CD4-positive, alpha-beta T cell (primary cell): Measurements from ENCODE around the gene ATP8A2. TPM values are rescaled to one million over a fixed set of nuclear protein-coding genes. Genes with fewer than 3 reads are reported as not detected.
"Not testable (repeated sequence)": the region's sequence is repeated elsewhere in the genome, so short reads cannot be mapped to it uniquely, and the experiment has no call there.

Experiments
- ATAC-seq: fragments of 200-7000 bp; cut with Tn5 transposase; one replicate; pipeline ENCODE4 v1.10.0; 2022; ENCODE audit warnings: mild to moderate bottlenecking; ENCODE audit not compliant: poor library complexity
- CTCF ChIA-PET: fragments of 350-600 bp; sonication (Branson Sonifier 250); formaldehyde crosslinking; loops from one replicate; lab custom pipeline; 2021; ENCODE audit warnings: antibody characterized with exemption, inconsistent platforms; lab: Charles Lee
- POLR2A ChIA-PET: fragments of 350-600 bp; sonication (Branson Sonifier 250); formaldehyde crosslinking; loops from one replicate; lab custom pipeline; 2021; ENCODE audit warnings: antibody characterized with exemption, inconsistent platforms; lab: Charles Lee
- DNase-seq, 14 experiments: peaks; one replicate each; pipeline ENCODE4 v3.0.0-alpha.2; 2013 to 2020; ENCODE audit warnings: mixed read lengths in 2 of 14
- H3K27ac ChIP-seq, 2 donors: one replicate each; pipeline versions ENCODE4 v1.5.1 to v1.7.0; 2013; ENCODE audit warnings: low read length in 2 of 2, low read depth in 1 of 2, mild to moderate bottlenecking in 1 of 2
- H3K27me3 ChIP-seq, 2 experiments: 1 replicate in 1 of 2; 2 replicates in 1 of 2; pipeline versions ENCODE4 v1.6.1 to v1.7.0; 2013; ENCODE audit warnings: low read length in 2 of 2, control low read depth in 1 of 2, mild to moderate bottlenecking in 1 of 2, moderate library complexity in 1 of 2; ENCODE audit not compliant: insufficient read depth in 2 of 2, control insufficient read depth in 1 of 2
- H3K36me3 ChIP-seq: one replicate; pipeline ENCODE4 v1.6.1; 2013; ENCODE audit warnings: low read length, control low read depth; ENCODE audit not compliant: insufficient read depth
- H3K4me1 ChIP-seq: one replicate; pipeline ENCODE4 v1.6.1; 2013; ENCODE audit warnings: low read length, control low read depth; ENCODE audit not compliant: insufficient read depth
- H3K4me3 ChIP-seq: one replicate; pipeline ENCODE4 v1.5.1; 2013; ENCODE audit warnings: mild to moderate bottlenecking, low read length, moderate library complexity
- H3K9me3 ChIP-seq, 2 experiments: 1 replicate in 1 of 2; 2 replicates in 1 of 2; pipeline versions ENCODE4 v1.6.1 to v1.7.0; 2013; ENCODE audit warnings: low read length in 2 of 2, mild to moderate bottlenecking in 2 of 2, control low read depth in 1 of 2, moderate library complexity in 1 of 2; ENCODE audit not compliant: control insufficient read depth in 1 of 2, insufficient read depth in 1 of 2
- H3K27ac Mint-ChIP-seq: one replicate; pipeline ENCODE4 v1.8.0; 2020; ENCODE audit warnings: mixed read lengths
- H3K27me3 Mint-ChIP-seq: one replicate; pipeline ENCODE4 v1.8.0; 2021; ENCODE audit warnings: mixed read lengths
- H3K36me3 Mint-ChIP-seq: one replicate; pipeline ENCODE4 v1.8.0; 2021; ENCODE audit warnings: low read depth, mixed read lengths
- H3K4me1 Mint-ChIP-seq: one replicate; pipeline ENCODE4 v1.8.0; 2021; ENCODE audit warnings: low read depth, mixed read lengths
- H3K4me3 Mint-ChIP-seq: one replicate; pipeline ENCODE4 v1.8.0; 2020; ENCODE audit warnings: mild to moderate bottlenecking, mixed read lengths
- H3K9me3 Mint-ChIP-seq: one replicate; pipeline ENCODE4 v1.8.0; 2020; ENCODE audit warnings: mixed read lengths
- intact Hi-C, 2 experiments: fragments of 100-400 bp; cut with DNase I in 1 of 2; cut with micrococcal nuclease in 1 of 2; formaldehyde crosslinking; loops; one replicate each; pipeline versions ENCODE4 v1.15.1 to v1.9.0; 2023 to 2025; cut with DNase I, micrococcal nuclease
- total RNA-seq, 174 experiments: library from RNA in 2 of 174; stranded (reverse) in 2 of 174; gene quantifications; one replicate each; pipeline ENCODE4 v1.2.3 and lab custom pipeline; 2021 to 2026
- TF ChIP-seq, protein P1 (sequence below): fragments of 200-600 bp; IDR thresholded peaks from one replicate; pipeline ENCODE4 v1.8.0; 2022; ENCODE audit warnings: antibody characterized with exemption, mild to moderate bottlenecking

The ATP8A2 gene
- total RNA-seq, 2 experiments from 2014 or later: 0.22 to 0.36 TPM

DNA sequence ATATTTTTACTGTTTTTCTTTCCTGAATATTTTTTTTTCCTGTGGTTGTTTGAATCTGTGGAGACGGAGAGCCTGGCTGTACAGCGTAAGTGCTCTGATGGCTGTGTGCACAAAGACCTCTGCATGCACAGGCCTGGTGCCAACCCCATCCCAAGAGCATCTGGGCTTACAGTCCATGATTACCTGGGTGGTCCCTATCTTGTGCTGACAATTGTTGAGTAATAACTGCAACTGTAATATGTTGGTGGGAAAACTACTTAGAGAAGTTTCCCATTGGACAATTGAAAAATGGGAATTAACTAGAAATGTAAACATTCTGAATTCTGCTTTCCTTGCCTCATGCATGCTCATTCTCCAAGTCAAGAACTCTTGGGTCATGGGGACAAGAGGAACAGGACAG, 411.3 kb downstream of the ATP8A2 start:
- Mint-ChIP-seq H3K4me3 (no peak overlapping the region), H3K4me1 (no peaks in the 10 kb centered on the region), H3K36me3 (no peaks in the 10 kb centered on the region), H3K27me3 (no peaks in the 10 kb centered on the region), H3K27ac (no peak overlapping the region), H3K9me3 (no peaks in the 10 kb centered on the region)
- POLR2A ChIA-PET: no interaction called here
- Histone ChIP-seq H3K9me3 (no peaks in the 10 kb centered on the region), H3K27me3 (no peaks in the 10 kb centered on the region), H3K4me3 (no peak overlapping the region), H3K4me1 (no peaks in the 10 kb centered on the region), H3K27ac (no peak overlapping the region), H3K36me3 (no peaks in the 10 kb centered on the region)
- ATAC-seq: no peak
- no peak for DNase-seq
- intact Hi-C loops: no loop called here
- CTCF ChIA-PET: no interaction called here
- TF ChIP-seq, protein P1, sequence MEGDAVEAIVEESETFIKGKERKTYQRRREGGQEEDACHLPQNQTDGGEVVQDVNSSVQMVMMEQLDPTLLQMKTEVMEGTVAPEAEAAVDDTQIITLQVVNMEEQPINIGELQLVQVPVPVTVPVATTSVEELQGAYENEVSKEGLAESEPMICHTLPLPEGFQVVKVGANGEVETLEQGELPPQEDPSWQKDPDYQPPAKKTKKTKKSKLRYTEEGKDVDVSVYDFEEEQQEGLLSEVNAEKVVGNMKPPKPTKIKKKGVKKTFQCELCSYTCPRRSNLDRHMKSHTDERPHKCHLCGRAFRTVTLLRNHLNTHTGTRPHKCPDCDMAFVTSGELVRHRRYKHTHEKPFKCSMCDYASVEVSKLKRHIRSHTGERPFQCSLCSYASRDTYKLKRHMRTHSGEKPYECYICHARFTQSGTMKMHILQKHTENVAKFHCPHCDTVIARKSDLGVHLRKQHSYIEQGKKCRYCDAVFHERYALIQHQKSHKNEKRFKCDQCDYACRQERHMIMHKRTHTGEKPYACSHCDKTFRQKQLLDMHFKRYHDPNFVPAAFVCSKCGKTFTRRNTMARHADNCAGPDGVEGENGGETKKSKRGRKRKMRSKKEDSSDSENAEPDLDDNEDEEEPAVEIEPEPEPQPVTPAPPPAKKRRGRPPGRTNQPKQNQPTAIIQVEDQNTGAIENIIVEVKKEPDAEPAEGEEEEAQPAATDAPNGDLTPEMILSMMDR: no peak

DNA sequence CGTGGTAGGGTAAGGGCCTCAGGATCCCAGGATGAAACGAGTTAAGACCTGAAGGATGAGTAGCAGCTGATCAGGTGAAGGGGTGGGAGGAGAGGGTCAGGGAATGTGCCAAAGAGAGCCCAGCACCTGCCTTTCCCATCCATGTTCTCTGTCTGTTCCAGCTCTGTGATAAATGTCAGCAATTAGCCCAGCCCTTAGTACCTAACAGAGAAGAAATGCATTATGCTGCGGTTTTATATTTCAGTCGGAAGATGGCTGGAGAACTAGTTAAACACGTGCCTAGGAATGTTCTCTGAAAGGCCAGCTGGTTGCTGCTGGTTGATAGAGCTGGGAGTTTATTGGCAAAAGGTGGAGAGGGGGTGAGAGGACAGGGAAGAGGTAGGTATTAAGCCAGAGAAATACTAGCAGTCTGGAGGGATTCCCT, 411.8 kb downstream of the ATP8A2 start:
- Histone ChIP-seq H3K9me3 (no peaks in the 10 kb centered on the region), H3K36me3 (no peaks in the 10 kb centered on the region), H3K27ac (no peak overlapping the region), H3K4me3 (no peak overlapping the region), H3K4me1 (no peaks in the 10 kb centered on the region), H3K27me3 (no peaks in the 10 kb centered on the region)
- intact Hi-C loops: no loop called here
- DNase-seq (no peak), ATAC-seq (no peak)
- TF ChIP-seq, protein P1: no peak
- ChIA-PET POLR2A (no interaction called here), CTCF (no interaction called here)
- Mint-ChIP-seq H3K36me3 (no peaks in the 10 kb centered on the region), H3K9me3 (no peaks in the 10 kb centered on the region), H3K4me1 (no peaks in the 10 kb centered on the region), H3K27ac (no peak overlapping the region), H3K27me3 (no peaks in the 10 kb centered on the region), H3K4me3 (no peak overlapping the region)

DNA sequence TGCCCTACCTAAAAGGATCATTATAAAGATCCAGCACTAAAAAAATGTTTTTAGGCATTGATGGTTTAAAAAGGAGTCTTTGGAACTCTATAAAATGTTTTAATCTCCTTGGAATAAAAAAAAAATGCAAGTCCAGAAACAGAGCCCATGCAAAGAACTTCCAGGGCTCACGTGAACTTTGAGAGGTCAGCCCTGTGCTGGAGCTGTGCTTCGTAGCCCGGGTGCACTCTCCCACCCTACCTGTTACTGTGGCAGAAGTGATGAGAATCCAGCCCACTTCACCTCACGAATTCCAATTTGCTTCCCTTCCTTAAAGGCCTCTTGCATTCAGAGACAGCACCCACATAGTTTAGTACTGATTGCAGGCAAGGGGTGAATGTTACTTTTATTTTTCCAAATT, 412.3 kb downstream of the ATP8A2 start:
- Mint-ChIP-seq H3K27me3 (no peaks in the 10 kb centered on the region), H3K27ac (no peak overlapping the region), H3K4me3 (no peak overlapping the region), H3K9me3 (no peaks in the 10 kb centered on the region), H3K36me3 (no peaks in the 10 kb centered on the region), H3K4me1 (no peaks in the 10 kb centered on the region)
- H3K27me3 ChIP-seq: no peaks in the 10 kb centered on the region
- DNase-seq (no peak), ATAC-seq (no peak)
- no peaks in the 10 kb centered on the region for H3K9me3 ChIP-seq
- TF ChIP-seq, protein P1: no peak
- H3K4me3 ChIP-seq: no peak overlapping the region
- H3K36me3 ChIP-seq: no peaks in the 10 kb centered on the region
- ChIA-PET POLR2A (no interaction called here), CTCF (no interaction called here)
- intact Hi-C loops: no loop called here
- no peaks in the 10 kb centered on the region for H3K4me1 ChIP-seq
- H3K27ac ChIP-seq: no peak overlapping the region

DNA sequence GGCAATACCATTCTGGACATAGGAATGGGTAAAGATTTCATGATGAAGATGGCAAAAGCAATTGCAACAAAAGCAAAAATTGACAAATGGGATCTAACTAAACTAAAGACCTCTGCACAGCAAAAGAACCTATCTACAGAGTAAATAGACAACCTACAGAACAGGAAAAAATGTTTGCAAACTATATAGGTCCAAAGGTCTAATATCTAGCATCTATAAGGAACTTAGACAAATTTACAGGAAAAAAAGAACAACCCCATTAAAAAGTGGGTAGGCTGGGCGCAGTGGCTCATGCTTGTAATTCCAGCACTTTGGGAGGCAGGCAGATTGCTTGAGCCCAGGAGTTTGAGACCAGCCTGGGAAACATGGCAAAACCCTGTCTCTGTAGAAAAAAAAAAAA, 418.4 kb downstream of the ATP8A2 start:
- H3K36me3 Mint-ChIP-seq, H3K4me3 Mint-ChIP-seq, H3K4me1 ChIP-seq, H3K9me3 Mint-ChIP-seq, H3K4me3 ChIP-seq, ATAC-seq, CTCF ChIA-PET, H3K36me3 ChIP-seq, H3K27ac Mint-ChIP-seq, H3K4me1 Mint-ChIP-seq, H3K9me3 ChIP-seq, H3K27me3 ChIP-seq, DNase-seq, H3K27ac ChIP-seq, POLR2A ChIA-PET, H3K27me3 Mint-ChIP-seq, intact Hi-C loops: not testable (repeated sequence)
